ENCODE data around the gene ANAPC1.
"Not testable (repeated sequence)": the region's sequence is repeated elsewhere in the genome, so short reads cannot be mapped to it uniquely, and the experiment has no call there.

GRCh38 chr2:111838992-111839391 lies 45.0 kb downstream of the ANAPC1 start:
- TF ChIP-seq REST (IDR thresholded peaks at IDR 0.05; ENCODE audit: unreplicated experiment); POLR2AphosphoS5 (IDR thresholded peaks at IDR 0.05; ENCODE audit: low read depth); CTCF (conservative IDR thresholded peaks at IDR 0.05; ENCODE audit: low read depth in 2 of 2); EZH2 (IDR thresholded peaks at IDR 0.05; ENCODE audit: low read depth, unreplicated experiment); ZNF331 (CRISPR knock-in tag; IDR thresholded peaks at IDR 0.05; ENCODE audit: low read depth): not testable (repeated sequence)
